ENCODE data around the gene TUBB.

DNA sequence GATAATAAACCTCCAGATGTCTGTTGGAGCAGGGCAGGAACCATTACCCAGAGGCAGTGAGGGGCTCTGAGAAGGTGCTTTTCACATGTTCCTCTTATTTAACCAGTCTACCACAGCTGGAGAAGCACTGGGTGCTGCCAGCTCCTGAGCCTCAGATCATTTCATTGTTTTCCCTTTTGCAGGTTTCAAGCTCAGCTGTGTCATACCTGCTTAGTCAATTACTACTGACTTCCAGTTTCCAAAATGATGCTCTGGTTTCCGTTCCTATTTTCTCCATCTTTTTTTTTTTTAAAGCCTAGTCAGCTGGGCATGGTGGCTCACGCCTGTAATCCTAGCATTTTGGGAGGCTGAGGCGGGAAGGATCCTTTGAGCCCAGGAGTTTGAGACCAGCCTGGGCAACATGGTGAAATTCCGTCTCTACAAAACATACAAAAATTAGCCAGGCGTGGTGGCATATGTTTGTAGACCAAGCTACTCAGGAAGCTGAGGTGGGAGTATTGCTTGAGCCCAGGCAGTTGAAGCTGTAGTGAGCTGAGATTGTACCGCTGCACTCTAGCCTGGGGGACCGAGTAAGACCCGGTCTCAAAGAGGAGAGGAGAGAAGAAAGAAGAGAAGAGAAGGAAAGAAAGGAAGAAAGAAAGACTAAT, 15.6 kb downstream of the TUBB start:
- TF ChIP-seq POLR2A (IDR thresholded peaks at IDR 0.05; ENCODE audit: low read depth, low read length): no peak
- TF ChIP-seq, protein P1, sequence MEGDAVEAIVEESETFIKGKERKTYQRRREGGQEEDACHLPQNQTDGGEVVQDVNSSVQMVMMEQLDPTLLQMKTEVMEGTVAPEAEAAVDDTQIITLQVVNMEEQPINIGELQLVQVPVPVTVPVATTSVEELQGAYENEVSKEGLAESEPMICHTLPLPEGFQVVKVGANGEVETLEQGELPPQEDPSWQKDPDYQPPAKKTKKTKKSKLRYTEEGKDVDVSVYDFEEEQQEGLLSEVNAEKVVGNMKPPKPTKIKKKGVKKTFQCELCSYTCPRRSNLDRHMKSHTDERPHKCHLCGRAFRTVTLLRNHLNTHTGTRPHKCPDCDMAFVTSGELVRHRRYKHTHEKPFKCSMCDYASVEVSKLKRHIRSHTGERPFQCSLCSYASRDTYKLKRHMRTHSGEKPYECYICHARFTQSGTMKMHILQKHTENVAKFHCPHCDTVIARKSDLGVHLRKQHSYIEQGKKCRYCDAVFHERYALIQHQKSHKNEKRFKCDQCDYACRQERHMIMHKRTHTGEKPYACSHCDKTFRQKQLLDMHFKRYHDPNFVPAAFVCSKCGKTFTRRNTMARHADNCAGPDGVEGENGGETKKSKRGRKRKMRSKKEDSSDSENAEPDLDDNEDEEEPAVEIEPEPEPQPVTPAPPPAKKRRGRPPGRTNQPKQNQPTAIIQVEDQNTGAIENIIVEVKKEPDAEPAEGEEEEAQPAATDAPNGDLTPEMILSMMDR (conservative IDR thresholded peaks at IDR 0.05; ENCODE audit: low read depth, low read length): no peak
- TF ChIP-seq, protein P2, sequence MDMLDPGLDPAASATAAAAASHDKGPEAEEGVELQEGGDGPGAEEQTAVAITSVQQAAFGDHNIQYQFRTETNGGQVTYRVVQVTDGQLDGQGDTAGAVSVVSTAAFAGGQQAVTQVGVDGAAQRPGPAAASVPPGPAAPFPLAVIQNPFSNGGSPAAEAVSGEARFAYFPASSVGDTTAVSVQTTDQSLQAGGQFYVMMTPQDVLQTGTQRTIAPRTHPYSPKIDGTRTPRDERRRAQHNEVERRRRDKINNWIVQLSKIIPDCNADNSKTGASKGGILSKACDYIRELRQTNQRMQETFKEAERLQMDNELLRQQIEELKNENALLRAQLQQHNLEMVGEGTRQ (IDR thresholded peaks at IDR 0.05; ENCODE audit: low read depth, low read length): no peak
- TF ChIP-seq MAZ (IDR thresholded peaks at IDR 0.05; ENCODE audit: borderline replicate concordance, low read depth, low read length): no peak
- no peak for TF ChIP-seq SMC3 (IDR thresholded peaks at IDR 0.05; ENCODE audit: low read depth, low read length)
- TF ChIP-seq RAD21 (IDR thresholded peaks at IDR 0.05; ENCODE audit: low read length): no peak
- no peak for TF ChIP-seq NFE2L2 (IDR thresholded peaks at IDR 0.05; ENCODE audit: low read depth, low read length)
